Endothelial cell of umbilical vein (primary cell): ENCODE results near the gene DUSP10. TPM values are rescaled to one million over a fixed set of nuclear protein-coding genes. Genes with fewer than 3 reads are reported as not detected.

ENCODE experiments used
- BruUV-seq: library from RNA; stranded (reverse); fragments of 400-500 nt; replicated peaks from 2 replicates; lab custom pipeline; 2021; lab: Mats Ljungman, UMichigan
- CTCF ChIA-PET: fragments of 300-600, 350-600 bp; sonication (Branson Sonifier 250); formaldehyde crosslinking; loops from one replicate; lab custom pipeline; 2021; ENCODE audit warnings: antibody characterized with exemption, inconsistent platforms; lab: Charles Lee
- POLR2A ChIA-PET: fragments of 300-600, 350-600 bp; sonication (Branson Sonifier 250); formaldehyde crosslinking; loops from one replicate; lab custom pipeline; 2021; ENCODE audit warnings: antibody characterized with exemption, inconsistent platforms; lab: Charles Lee
- DNase-seq: peaks from one replicate; pipeline ENCODE4 v3.0.0-alpha.2; 2011; ENCODE audit warnings: low read depth, low spot score
- FAIRE-seq: peaks from 2 replicates; lab custom pipeline; 2011; peaks lifted over from hg19 to GRCh38; lab: Jason Lieb, UNC
- H2AFZ ChIP-seq: 2 replicates; pipeline ENCODE4 v1.6.0; 2012; ENCODE audit warnings: low read depth, low read length, control low read depth, inconsistent platforms
- H3K27ac ChIP-seq: 2 replicates; pipeline ENCODE4 v1.5.1; 2011; ENCODE audit warnings: low read depth, mild to moderate bottlenecking, control low read depth, low read length, moderate library complexity; ENCODE audit not compliant: insufficient read depth
- H3K27me3 ChIP-seq, 2 experiments: 2 replicates each; pipeline versions ENCODE4 v1.6.0 to v1.6.1; 2011; ENCODE audit warnings: low read length in 2 of 2, mixed read lengths in 1 of 2; ENCODE audit not compliant: control insufficient read depth in 2 of 2, insufficient read depth in 2 of 2
- H3K36me3 ChIP-seq, 2 experiments: 2 replicates in 1 of 2; 3 replicates in 1 of 2; pipeline ENCODE4 v1.5.1; 2011; ENCODE audit warnings: low read length in 2 of 2, mild to moderate bottlenecking in 1 of 2, moderate library complexity in 1 of 2; ENCODE audit not compliant: control insufficient read depth in 2 of 2, insufficient read depth in 2 of 2; ENCODE audit errors: extremely low read depth in 1 of 2
- H3K4me1 ChIP-seq: 3 replicates; pipeline ENCODE4 v1.5.1; 2011; ENCODE audit warnings: mild to moderate bottlenecking, low read length; ENCODE audit not compliant: control insufficient read depth, insufficient read depth; ENCODE audit errors: extremely low read depth
- H3K4me2 ChIP-seq: 2 replicates; pipeline ENCODE4 v1.6.1; 2011; ENCODE audit warnings: low read length, control low read depth, mixed read lengths; ENCODE audit not compliant: insufficient read depth
- H3K4me3 ChIP-seq, 3 experiments: fragments of 200-600 bp in 1 of 3; sonication (generic), shearing (Covaris generic) in 1 of 3; replicated peaks in 1 of 3; 2 replicates each; pipeline ENCODE4 v1.5.1; 2011 to 2016; ENCODE audit warnings: control low read depth in 3 of 3, low read length in 3 of 3, mild to moderate bottlenecking in 2 of 3, inconsistent platforms in 1 of 3, low read depth in 1 of 3, moderate library complexity in 1 of 3; ENCODE audit not compliant: insufficient read depth in 1 of 3
- H3K79me2 ChIP-seq: 2 replicates; pipeline ENCODE4 v1.6.0; 2012; ENCODE audit warnings: low read length, inconsistent platforms; ENCODE audit not compliant: control insufficient read depth, insufficient read depth
- H3K9ac ChIP-seq: replicated peaks from 2 replicates; pipeline ENCODE3; 2011; ENCODE audit warnings: low read length, control low read depth; ENCODE audit not compliant: insufficient read depth; ENCODE audit errors: extremely low read depth
- H3K9me1 ChIP-seq: replicated peaks from 3 replicates; pipeline ENCODE4 v1.6.0; 2011; ENCODE audit warnings: mild to moderate bottlenecking, low read length; ENCODE audit not compliant: control insufficient read depth, insufficient read depth; ENCODE audit errors: extremely low read depth
- H3K9me3 ChIP-seq: replicated peaks from 2 replicates; pipeline ENCODE4 v1.5.1; 2012; ENCODE audit warnings: low read length, inconsistent platforms; ENCODE audit not compliant: control insufficient read depth, insufficient read depth
- H4K20me1 ChIP-seq: replicated peaks from 2 replicates; pipeline ENCODE3; 2011; ENCODE audit warnings: mild to moderate bottlenecking, low read length; ENCODE audit not compliant: control insufficient read depth, insufficient read depth; ENCODE audit errors: extremely low read depth
- EZH2 ChIP-seq: IDR thresholded peaks from 2 replicates; pipeline ENCODE4 v1.6.1; 2012; ENCODE audit warnings: borderline replicate concordance, low read depth, mild to moderate bottlenecking, moderate library complexity, low read length, inconsistent platforms; ENCODE audit not compliant: severe bottlenecking
- FOS ChIP-seq: IDR thresholded peaks from 2 replicates; pipeline ENCODE4 v1.6.1; 2011; ENCODE audit warnings: mild to moderate bottlenecking, low read length, moderate library complexity, borderline replicate concordance; ENCODE audit not compliant: insufficient read depth
- GATA2 ChIP-seq: IDR thresholded peaks from 2 replicates; pipeline ENCODE4 v1.7.0; 2011; ENCODE audit warnings: low read depth, mild to moderate bottlenecking, moderate library complexity, mixed read lengths, low read length; ENCODE audit not compliant: insufficient read length, insufficient read depth
- JUN ChIP-seq: IDR thresholded peaks from 2 replicates; pipeline ENCODE4 v1.6.1; 2011; ENCODE audit warnings: borderline replicate concordance, low read depth; ENCODE audit not compliant: insufficient read length, insufficient read depth
- MYC ChIP-seq: IDR thresholded peaks from one replicate; pipeline ENCODE4 v1.6.1; 2011; ENCODE audit warnings: mild to moderate bottlenecking, low read depth, low read length
- POLR2A ChIP-seq: IDR thresholded peaks from 2 replicates; pipeline ENCODE4 v1.6.1; 2012; ENCODE audit warnings: low read depth, mild to moderate bottlenecking, control low read depth, low read length
- POLR2AphosphoS5 ChIP-seq: IDR thresholded peaks from 2 replicates; pipeline ENCODE4 v1.6.1; 2012; ENCODE audit warnings: low read depth, mild to moderate bottlenecking, control low read depth, low read length, moderate library complexity; ENCODE audit not compliant: insufficient read depth
- dilution Hi-C: fragments of 300-500 bp; cut with MboI; formaldehyde crosslinking; loops from one replicate; pipeline ENCODE4 v1.15.0; 2019; ENCODE audit warnings: low sequenced_read_pairs; ENCODE audit not compliant: extremely low pct_ligation_motif_present
- intact Hi-C: fragments of 100-400 bp; cut with micrococcal nuclease; formaldehyde crosslinking; loops from one replicate; pipeline ENCODE4 v1.10.0; 2022
- polyA plus RNA-seq, 4 experiments: library from polyadenylated mRNA; depleted of rRNA in 3 of 4; stranded (reverse) in 3 of 4; unstranded in 1 of 4; fragments of >200 nt; gene quantifications; 2 replicates each; pipeline versions ENCODE4 v1.2.1 to v1.2.3, GENCODE V29; 2011 to 2012; ENCODE audit warnings: missing spikeins in 1 of 4
- total RNA-seq: library from RNA; stranded (reverse); gene quantifications from 2 replicates; pipeline ENCODE4 v1.2.3, GENCODE V29; 2021
- TF ChIP-seq, protein P1 (sequence below): IDR thresholded peaks from 2 replicates; pipeline ENCODE4 v1.6.1; 2011; ENCODE audit not compliant: insufficient read depth, insufficient read length

DUSP10 gene
- total and polyA plus RNA-seq, 2 donors (not counting 3 experiments of a cell fraction or from before 2014, with no cell fraction given): 1.6 to 1.9 TPM

GRCh38 chr1:221696027-221696426 lies 45.9 kb downstream of the DUSP10 start:
- no peak overlapping the region for H3K9ac ChIP-seq
- H3K27ac ChIP-seq: no peak overlapping the region
- H3K36me3 ChIP-seq: no peaks in the 10 kb centered on the region
- dilution Hi-C loops (no loop called here), intact Hi-C loops (no loop called here)
- BruUV-seq: no TSS peak
- no peak overlapping the region for H2AFZ ChIP-seq
- no peaks in the 10 kb centered on the region for H3K4me1 ChIP-seq
- no peaks in the 10 kb centered on the region for H3K9me3 ChIP-seq
- H3K79me2 ChIP-seq: no peaks in the 10 kb centered on the region
- no peak overlapping the region for H3K4me2 ChIP-seq
- DNase-seq (no peak), FAIRE-seq (no peak)
- H3K9me1 ChIP-seq: no peaks in the 10 kb centered on the region
- CTCF ChIA-PET: no interaction called here
- H4K20me1 ChIP-seq: no peaks in the 10 kb centered on the region
- POLR2A ChIA-PET: no interaction called here
- H3K4me3 ChIP-seq: no peak overlapping the region
- H3K27me3 ChIP-seq: no peaks in the 10 kb centered on the region
- TF ChIP-seq EZH2 (no peak), POLR2A (no peak), MYC (no peak)

GRCh38 chr1:221695301-221695700 lies 46.6 kb downstream of the DUSP10 start:
- POLR2A ChIA-PET: no interaction called here
- intact Hi-C loops: no loop called here
- H3K36me3 ChIP-seq: no peaks in the 10 kb centered on the region
- CTCF ChIA-PET: no interaction called here
- H4K20me1 ChIP-seq: no peaks in the 10 kb centered on the region
- dilution Hi-C loops: no loop called here
- H3K79me2 ChIP-seq: no peaks in the 10 kb centered on the region
- H3K27me3 ChIP-seq: no peaks in the 10 kb centered on the region
- H3K9ac ChIP-seq: no peak overlapping the region
- no peak overlapping the region for H2AFZ ChIP-seq
- no peak overlapping the region for H3K4me3 ChIP-seq
- no peak for FAIRE-seq
- DNase-seq: no peak
- no TSS peak for BruUV-seq
- H3K9me1 ChIP-seq: no peaks in the 10 kb centered on the region
- H3K4me1 ChIP-seq: no peaks in the 10 kb centered on the region
- TF ChIP-seq POLR2A: no peak
- TF ChIP-seq GATA2: no peak
- no peak for TF ChIP-seq POLR2AphosphoS5
- no peak for TF ChIP-seq EZH2
- no peak for TF ChIP-seq MYC
- TF ChIP-seq FOS: no peak
- TF ChIP-seq, protein P1, sequence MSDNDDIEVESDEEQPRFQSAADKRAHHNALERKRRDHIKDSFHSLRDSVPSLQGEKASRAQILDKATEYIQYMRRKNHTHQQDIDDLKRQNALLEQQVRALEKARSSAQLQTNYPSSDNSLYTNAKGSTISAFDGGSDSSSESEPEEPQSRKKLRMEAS: no peak
- no peak for TF ChIP-seq JUN
- H3K27ac ChIP-seq: no peak overlapping the region
- no peaks in the 10 kb centered on the region for H3K9me3 ChIP-seq
- no peak overlapping the region for H3K4me2 ChIP-seq
